Measurements from ENCODE around the gene RAB1A. TPM values are rescaled to one million over a fixed set of nuclear protein-coding genes. Genes with fewer than 3 reads are reported as not detected.

Gene RAB1A
- total and polyA plus RNA-seq, 12 donors, result 77.8 to 165 (median 117) TPM

- TF ChIP-seq CTCF (IDR thresholded peaks at IDR 0.05), result peak in 1 of 9 donors; percentile 7
- intact Hi-C loops (cut with DNase I), result loop anchor here in 4 of 10 donors (5.0 to 10.0 kb wide), 4 partner anchors 49 to 499 kb away; partner anchors contain the start of gene RAB1A (in 2 of the 4)
- 26 to 44% methylated on average over 5 of the region's 5 CpGs for WGBS, 2 donors
- Histone ChIP-seq H3K4me3 (no peak overlapping the region), H3K27ac (peak overlapping the region; percentile 17 to 66 (median 40)), H3K9me3 (no peaks in the 10 kb centered on the region), H3K27me3 (no peaks in the 10 kb centered on the region), H3K36me3 (peaks cover 0 to 95% (median 47%) of the 10 kb centered on the region in 9 donors), H3K4me1 (peaks cover 7 to 65% (median 42%) of the 10 kb centered on the region in 9 donors)
- DNase-seq (peak; percentile 52 to 64), ATAC-seq (peak; percentile 74 to 89 (median 84))
Measured at GRCh38 chr2:65075605-65076344, 54.1 kb downstream of the RAB1A start.

- TF ChIP-seq CTCF (IDR thresholded peaks at IDR 0.05), result no peak
- Histone ChIP-seq H3K4me3 (no peak overlapping the region), H3K27ac (peak overlapping the region in 9 of 10 donors; percentile 17 to 63 (median 44)), H3K9me3 (no peaks in the 10 kb centered on the region), H3K27me3 (no peaks in the 10 kb centered on the region), H3K36me3 (peaks cover 0 to 94% (median 42%) of the 10 kb centered on the region in 9 donors), H3K4me1 (peaks cover 13 to 65% (median 48%) of the 10 kb centered on the region in 9 donors)
- intact Hi-C loops (cut with DNase I), result loop anchor here in 4 of 10 donors (5.0 to 10.0 kb wide), 4 partner anchors 50 to 500 kb away; partner anchors contain the start of gene RAB1A (in 2 of the 4)
- no peak for DNase-seq
- ATAC-seq, result no peak
- 71 to 87% methylated on average over 9 of the region's 9 CpGs for WGBS, 2 donors
Measured at GRCh38 chr2:65075176-65075575, 54.7 kb downstream of the RAB1A start.

GRCh38 chr2:65073879-65074565 is 55.9 kb downstream of the RAB1A start:
- Histone ChIP-seq H3K4me1 (peaks cover 21 to 77% (median 60%) of the 10 kb centered on the region in 9 donors), H3K36me3 (peaks cover 0 to 93% (median 39%) of the 10 kb centered on the region in 9 donors), H3K9me3 (no peaks in the 10 kb centered on the region), H3K27ac (peak overlapping the region in 1 of 10 donors; percentile 63), H3K27me3 (no peaks in the 10 kb centered on the region), H3K4me3 (no peak overlapping the region)
- WGBS, 2 donors, result 71 to 73% methylated on average over 12 of the region's 12 CpGs
- intact Hi-C loops (cut with DNase I), result loop anchor here in 3 of 10 donors (5.0 to 10.0 kb wide), 3 partner anchors 51 to 501 kb away; no protein-coding TSS in a partner anchor
- no peak for TF ChIP-seq CTCF (IDR thresholded peaks at IDR 0.05)
- ATAC-seq (no peak), DNase-seq (no peak)

Data from heart right ventricle (tissue), 16 donors.